DND-41 (cell line): Measurements from ENCODE around the gene SLC50A1.

ENCODE experiments used
- CTCF ChIP-seq: IDR thresholded peaks from 2 replicates; pipeline ENCODE4 v1.5.1; 2012; ENCODE audit warnings: borderline replicate concordance, low read length, moderate library complexity, mild to moderate bottlenecking; ENCODE audit not compliant: poor library complexity, severe bottlenecking; ENCODE audit errors: extremely low read depth
- EZH2 ChIP-seq: IDR thresholded peaks from 3 replicates; pipeline ENCODE4 v1.6.1; 2012; ENCODE audit warnings: borderline replicate concordance, low read depth, mild to moderate bottlenecking, moderate library complexity, low read length, inconsistent platforms; ENCODE audit not compliant: severe bottlenecking

GRCh38 chr1:155173478-155174323 is 38.0 kb downstream of the SLC50A1 start, which contains the start of gene TRIM46:
- no peak for TF ChIP-seq CTCF
- no peak for TF ChIP-seq EZH2
